ENCODE data around the gene STAT3.
"Not testable (repeated sequence)": the region's sequence is repeated elsewhere in the genome, so short reads cannot be mapped to it uniquely, and the experiment has no call there.

The STAT3 gene

GRCh38 chr17:42408061-42408460 lies 19.8 kb upstream of the STAT3 start:
- DNase-seq (ENCODE audit: low read depth), result no peak

- peak; percentile 43 for DNase-seq (ENCODE audit: low read depth)
These were observed 19.1 kb upstream of the STAT3 start for GRCh38 chr17:42407289-42407836.

GRCh38 chr17:42406615-42407288 lies 18.5 kb upstream of the STAT3 start:
- no peak for DNase-seq (ENCODE audit: low read depth)

- peak; percentile 73 for DNase-seq (ENCODE audit: low read depth)
These were observed 17.8 kb upstream of the STAT3 start for GRCh38 chr17:42405963-42406495.

GRCh38 chr17:42405076-42405475 lies 16.8 kb upstream of the STAT3 start:
- DNase-seq (ENCODE audit: low read depth), result no peak

- DNase-seq (ENCODE audit: low read depth), result no peak
These were observed 16.2 kb upstream of the STAT3 start for GRCh38 chr17:42404326-42405055.

- DNase-seq (ENCODE audit: low read depth), result no peak
These were observed 14.9 kb upstream of the STAT3 start for GRCh38 chr17:42403150-42403549.

- DNase-seq (ENCODE audit: low read depth), result peak; percentile 62
These were observed 13.9 kb upstream of the STAT3 start for GRCh38 chr17:42402117-42402516.

- DNase-seq (ENCODE audit: low read depth), result not testable (repeated sequence)
These were observed 12.7 kb upstream of the STAT3 start for GRCh38 chr17:42400844-42401375.

GRCh38 chr17:42399948-42400843 lies 12.0 kb upstream of the STAT3 start:
- DNase-seq (ENCODE audit: low read depth), result no peak

GRCh38 chr17:42399121-42399520 lies 10.9 kb upstream of the STAT3 start:
- DNase-seq (ENCODE audit: low read depth), result no peak

GRCh38 chr17:42395601-42396000 lies 7.4 kb upstream of the STAT3 start:
- DNase-seq (ENCODE audit: low read depth), result not testable (repeated sequence)

- no peak for DNase-seq (ENCODE audit: low read depth)
These were observed 6.6 kb upstream of the STAT3 start for GRCh38 chr17:42394838-42395237.

GRCh38 chr17:42392692-42393415 lies 4.6 kb upstream of the STAT3 start:
- DNase-seq (ENCODE audit: low read depth), result no peak

GRCh38 chr17:42391439-42391838 lies 3.2 kb upstream of the STAT3 start:
- not testable (repeated sequence) for DNase-seq (ENCODE audit: low read depth)

- DNase-seq (ENCODE audit: low read depth), result no peak
These were observed 1.7 kb upstream of the STAT3 start for GRCh38 chr17:42389899-42390298.

- DNase-seq (ENCODE audit: low read depth), result no peak
These were observed 834 bp upstream of the STAT3 start for GRCh38 chr17:42389135-42389417.

GRCh38 chr17:42387661-42388380 lies 421 bp downstream of the STAT3 start:
- peak; percentile 58 for DNase-seq (ENCODE audit: low read depth)

GRCh38 chr17:42386777-42387657 lies 1.2 kb downstream of the STAT3 start:
- DNase-seq (ENCODE audit: low read depth), result peak; percentile 48

- no peak for DNase-seq (ENCODE audit: low read depth)
These were observed 6.3 kb downstream of the STAT3 start for GRCh38 chr17:42381898-42382297.
